GOT3 (cell line): ENCODE data around the gene FBLN1.

Experiments
- DNase-seq: peaks from one replicate; lab custom pipeline; 2025; ENCODE audit warnings: mixed read lengths; lab: John Stamatoyannopoulos, UW

FBLN1 gene

GRCh38 chr22:45571089-45571488, 68.4 kb downstream of the FBLN1 start:
- DNase-seq = no peak

GRCh38 chr22:45572444-45572843, 69.8 kb downstream of the FBLN1 start:
- DNase-seq = no peak

GRCh38 chr22:45574069-45574703, 71.5 kb downstream of the FBLN1 start:
- DNase-seq = no peak

- DNase-seq = no peak
Measured at GRCh38 chr22:45575173-45575572, 72.5 kb downstream of the FBLN1 start.

- no peak for DNase-seq
Measured at GRCh38 chr22:45575607-45576272, 73.1 kb downstream of the FBLN1 start.

- no peak for DNase-seq
Measured at GRCh38 chr22:45576273-45576625, 73.6 kb downstream of the FBLN1 start.

- DNase-seq = no peak
Measured at GRCh38 chr22:45576730-45577464, 74.2 kb downstream of the FBLN1 start.

- DNase-seq = no peak
Measured at GRCh38 chr22:45577746-45578523, 75.3 kb downstream of the FBLN1 start.

GRCh38 chr22:45578524-45579147, 76.0 kb downstream of the FBLN1 start:
- no peak for DNase-seq

- no peak for DNase-seq
Measured at GRCh38 chr22:45579306-45579705, 76.6 kb downstream of the FBLN1 start.

- DNase-seq = no peak
Measured at GRCh38 chr22:45579806-45580725, 77.4 kb downstream of the FBLN1 start.

- no peak for DNase-seq
Measured at GRCh38 chr22:45580726-45581381, 78.2 kb downstream of the FBLN1 start.

GRCh38 chr22:45581549-45582080, 78.9 kb downstream of the FBLN1 start:
- no peak for DNase-seq

GRCh38 chr22:45582236-45582954, 79.7 kb downstream of the FBLN1 start:
- DNase-seq = no peak

- DNase-seq = no peak
Measured at GRCh38 chr22:45582955-45583320, 80.3 kb downstream of the FBLN1 start.

- DNase-seq = no peak
Measured at GRCh38 chr22:45583504-45583903, 80.8 kb downstream of the FBLN1 start.

- no peak for DNase-seq
Measured at GRCh38 chr22:45584121-45584570, 81.5 kb downstream of the FBLN1 start.

- no peak for DNase-seq
Measured at GRCh38 chr22:45584621-45585436, 82.1 kb downstream of the FBLN1 start.

- no peak for DNase-seq
Measured at GRCh38 chr22:45585437-45585755, 82.7 kb downstream of the FBLN1 start.
